GM19372 (cell line): ENCODE results near the gene RBBP7.

Source experiments
- ATAC-seq: cut with Tn5 transposase; IDR thresholded peaks from one replicate; pipeline ENCODE4 v1.9.1; 2021; ENCODE audit warnings: mild to moderate bottlenecking, low read depth, moderate library complexity; ENCODE audit not compliant: unreplicated experiment

The RBBP7 gene

DNA sequence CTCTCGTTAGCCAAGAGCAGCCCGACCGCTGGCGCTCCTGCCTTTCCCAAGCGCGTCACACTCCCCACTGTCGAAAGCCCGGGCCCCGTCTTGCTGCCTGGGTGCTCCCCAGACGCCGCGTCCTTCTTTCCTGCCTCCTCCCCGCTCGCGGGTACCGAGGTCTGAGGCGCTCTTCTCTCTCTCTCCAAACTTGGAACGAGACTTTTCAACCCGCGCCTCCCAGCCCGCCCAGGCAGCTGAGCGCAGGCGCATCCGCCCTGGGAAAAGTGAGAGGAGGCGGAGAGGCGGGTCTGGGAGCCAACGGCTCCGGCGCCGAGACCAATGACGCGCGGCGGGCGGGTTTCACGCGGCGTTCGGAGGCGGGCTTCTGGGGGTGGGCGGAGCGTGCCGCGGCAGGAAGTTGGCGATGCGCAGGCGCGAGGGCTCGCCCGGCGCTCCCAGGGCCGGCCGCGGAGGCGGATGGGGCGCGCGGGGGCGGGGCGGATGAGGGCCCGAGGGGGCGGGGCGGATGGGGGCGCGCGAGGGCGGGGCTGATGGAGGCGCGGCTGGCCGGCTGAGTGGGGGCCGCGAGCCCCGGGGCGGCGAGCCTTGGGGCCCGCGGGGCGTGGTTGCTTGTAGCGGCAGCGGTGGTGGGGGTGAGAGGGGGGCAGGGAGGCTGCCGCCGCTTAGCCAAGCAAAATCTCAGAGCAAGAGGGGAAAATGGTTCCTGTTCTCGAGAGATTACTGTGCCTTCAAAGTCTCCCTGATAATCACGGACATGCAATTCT is at the start of gene RBBP7:
TSS of gene RBBP7 (minus strand) at position 268 of the 767 bp plus-strand sequence. CDS start 309 bp downstream, outside the sequence.
- ATAC-seq: peak; percentile 72

DNA sequence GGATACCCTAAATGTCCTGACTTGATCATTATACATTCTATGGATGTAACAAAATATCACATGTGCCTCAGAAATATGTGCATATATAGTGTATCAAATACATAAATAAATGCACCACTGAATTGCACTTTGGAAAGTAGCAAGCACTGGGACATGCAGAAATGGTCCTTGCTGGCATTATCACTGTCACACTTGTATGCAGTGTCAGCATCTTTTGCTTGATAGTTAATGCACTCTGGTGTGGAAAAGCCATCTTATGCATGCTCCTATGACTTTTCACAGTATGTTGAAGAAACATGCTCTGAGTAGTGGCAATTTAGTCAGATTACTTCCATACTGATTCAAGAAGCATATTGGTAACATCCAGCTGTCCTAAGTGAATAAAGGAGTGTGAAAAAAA is 48.8 kb upstream of the RBBP7 start:
- no peak for ATAC-seq

DNA sequence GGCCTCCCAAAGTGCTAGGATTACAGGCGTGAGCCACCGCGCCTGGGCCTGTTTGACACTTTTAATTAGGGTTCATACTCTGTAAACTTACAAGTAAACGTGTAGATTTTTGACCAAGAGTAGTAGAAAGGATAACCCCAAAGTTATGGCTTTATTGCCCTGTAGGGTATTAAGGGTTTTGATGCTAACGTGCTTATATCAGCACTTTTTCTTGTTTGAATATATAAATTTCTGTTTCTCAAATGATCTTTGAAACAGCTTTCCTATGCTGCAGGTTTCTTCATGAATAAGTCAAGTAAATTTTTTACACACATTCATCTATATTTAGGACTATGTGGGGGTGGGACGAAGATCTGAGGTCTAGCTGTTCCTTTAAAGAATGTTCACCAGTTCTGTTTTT is 47.0 kb upstream of the RBBP7 start:
- no peak for ATAC-seq

DNA sequence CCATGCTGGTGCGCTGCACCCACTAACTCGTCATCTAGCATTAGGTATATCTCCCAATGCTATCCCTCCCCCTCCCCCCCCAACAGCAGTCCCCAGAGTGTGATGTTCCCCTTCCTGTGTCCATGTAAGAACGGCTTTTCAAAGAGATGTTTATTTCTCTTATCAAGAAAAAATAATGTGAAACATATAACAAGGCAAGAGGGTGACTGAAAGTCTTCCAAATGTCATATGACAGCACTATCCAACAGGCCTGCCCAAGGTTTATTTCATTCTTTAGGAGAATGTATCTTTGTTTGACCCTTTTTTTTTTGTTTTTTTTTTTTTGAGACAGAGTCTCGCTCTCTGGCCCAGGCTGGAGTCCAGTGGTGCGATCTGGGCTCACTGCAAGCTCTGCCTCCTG is 46.4 kb upstream of the RBBP7 start:
- ATAC-seq: no peak

DNA sequence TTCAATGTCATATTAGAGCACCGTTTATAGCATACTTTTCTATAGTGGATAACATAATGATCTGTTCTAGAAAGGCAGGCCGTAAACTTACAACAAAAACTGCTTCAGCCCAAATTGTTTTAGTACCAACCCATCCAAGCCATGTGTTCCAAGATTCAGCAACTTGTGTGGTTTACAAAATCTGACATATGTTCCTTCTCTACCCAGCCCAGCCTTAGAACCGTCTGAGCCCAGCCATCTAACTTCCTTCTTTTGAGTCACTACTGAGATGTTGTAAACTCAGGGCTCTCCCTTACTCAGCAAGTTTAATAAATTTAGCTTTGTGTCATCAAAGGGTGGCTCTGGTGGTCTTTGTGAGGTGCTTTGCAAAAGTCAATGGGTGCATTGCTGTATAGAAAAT is 43.9 kb upstream of the RBBP7 start:
- no peak for ATAC-seq

DNA sequence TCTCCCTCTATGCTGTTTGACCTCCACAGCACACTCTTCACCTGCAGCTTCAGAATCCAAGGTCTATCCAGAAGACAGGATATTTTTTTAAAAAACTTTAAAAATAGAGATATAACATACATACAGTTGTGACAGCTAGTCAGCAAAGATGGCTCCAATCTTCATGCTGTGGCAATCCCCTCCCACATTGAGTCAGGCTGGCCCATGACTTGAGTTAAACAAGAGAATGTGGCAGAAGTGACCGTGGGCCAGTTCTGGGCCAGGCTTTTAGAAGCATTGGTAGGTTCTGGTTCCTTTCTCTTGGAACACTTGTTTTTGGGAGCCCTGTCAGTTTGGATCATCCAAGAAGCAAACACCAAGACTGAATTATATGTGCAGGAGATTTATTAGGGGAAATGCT is 40.2 kb upstream of the RBBP7 start:
- no peak for ATAC-seq

DNA sequence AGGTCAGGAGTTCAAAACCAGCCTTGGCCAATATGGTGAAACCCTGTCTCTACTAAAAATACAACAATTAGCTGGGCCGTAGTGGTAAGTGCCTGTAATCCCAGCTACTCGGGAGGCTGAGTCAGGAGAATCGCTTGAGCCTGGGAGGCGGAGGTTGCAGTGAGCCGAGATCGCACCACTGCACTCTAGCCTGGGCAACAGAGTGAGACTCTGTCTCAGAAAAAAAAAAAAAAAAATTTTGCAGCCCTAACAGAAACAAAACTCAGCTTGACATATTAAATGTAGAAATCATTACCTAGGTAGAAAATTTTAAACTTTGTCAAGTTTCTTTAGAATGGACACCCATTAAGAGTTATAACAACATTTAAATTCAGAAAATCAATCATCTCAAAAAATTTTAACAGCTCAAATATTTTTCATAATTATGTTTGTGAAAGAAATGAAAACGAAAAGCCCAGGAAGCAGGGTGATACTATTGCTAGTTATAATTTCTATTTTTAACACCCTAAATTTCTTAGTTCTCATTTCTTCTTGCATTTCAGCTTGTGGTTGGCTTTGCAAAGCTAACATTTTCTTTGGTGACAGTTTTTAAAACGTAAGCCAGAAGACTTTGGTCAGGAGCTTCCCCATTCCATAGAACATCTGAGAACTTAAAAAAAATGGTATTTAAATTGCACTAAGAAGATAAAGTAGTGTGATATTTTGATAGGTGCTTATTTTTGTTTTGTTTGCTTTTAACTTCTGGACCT is 33.3 kb upstream of the RBBP7 start:
- no peak for ATAC-seq

DNA sequence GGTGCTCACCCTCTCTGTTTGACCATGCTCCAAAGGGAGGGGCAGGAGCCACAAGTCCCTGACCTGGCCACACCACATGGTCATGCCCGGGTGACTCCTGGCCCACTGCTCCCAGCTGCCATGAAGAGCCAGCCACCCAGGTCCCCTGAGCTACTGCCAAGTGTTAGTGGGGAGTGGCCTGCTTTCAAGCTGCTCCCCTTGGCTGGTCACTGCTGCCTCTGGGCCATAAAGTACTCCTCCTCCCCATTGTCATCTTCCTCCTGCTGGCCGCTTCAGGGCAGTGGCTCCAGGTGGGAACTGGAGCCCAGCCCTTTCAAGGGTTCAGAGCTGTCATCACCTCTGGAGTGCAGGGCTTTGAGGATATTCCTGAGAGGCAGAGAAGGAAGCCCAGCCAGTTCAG is 27.3 kb upstream of the RBBP7 start:
- no peak for ATAC-seq

DNA sequence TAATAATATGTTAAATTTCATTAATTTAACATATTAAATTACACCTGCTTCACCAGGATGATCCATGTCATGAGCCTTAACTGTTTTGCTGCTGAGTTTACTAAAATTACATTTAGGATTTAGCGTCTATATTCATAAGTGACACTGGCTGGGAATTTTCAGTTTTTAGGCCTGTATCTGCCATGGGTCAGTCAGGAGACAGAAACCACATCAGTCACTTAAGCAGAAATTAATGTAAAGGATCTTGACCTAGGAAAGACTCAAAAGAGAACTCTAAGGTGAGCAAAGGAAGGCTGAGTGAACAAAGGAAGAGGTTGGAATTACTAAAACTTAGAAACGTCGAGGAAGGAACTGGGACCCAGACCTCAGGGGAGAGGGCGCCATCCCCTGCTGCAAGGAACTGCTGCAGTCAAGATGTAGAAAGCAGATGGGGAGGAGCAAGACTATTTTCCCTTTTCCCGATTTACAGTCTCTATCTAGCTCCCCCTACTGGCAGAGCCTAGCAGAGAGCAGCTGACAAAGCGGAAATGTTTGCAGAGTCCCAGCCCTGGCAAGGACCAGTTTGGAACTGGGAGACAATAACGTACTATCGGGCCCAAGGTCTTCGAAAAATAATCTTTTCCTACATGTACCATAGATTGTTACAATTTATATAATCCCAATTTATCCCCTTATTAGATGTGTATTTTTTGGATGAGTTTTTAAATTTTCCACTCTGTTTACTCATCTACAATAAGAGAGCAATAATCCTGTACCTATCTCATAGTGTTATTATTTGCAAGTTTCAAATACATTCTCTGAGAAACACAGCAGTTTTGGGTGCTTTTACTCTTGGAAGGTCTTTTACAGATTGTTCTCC is 22.6 kb upstream of the RBBP7 start:
- ATAC-seq: peak; percentile 84

DNA sequence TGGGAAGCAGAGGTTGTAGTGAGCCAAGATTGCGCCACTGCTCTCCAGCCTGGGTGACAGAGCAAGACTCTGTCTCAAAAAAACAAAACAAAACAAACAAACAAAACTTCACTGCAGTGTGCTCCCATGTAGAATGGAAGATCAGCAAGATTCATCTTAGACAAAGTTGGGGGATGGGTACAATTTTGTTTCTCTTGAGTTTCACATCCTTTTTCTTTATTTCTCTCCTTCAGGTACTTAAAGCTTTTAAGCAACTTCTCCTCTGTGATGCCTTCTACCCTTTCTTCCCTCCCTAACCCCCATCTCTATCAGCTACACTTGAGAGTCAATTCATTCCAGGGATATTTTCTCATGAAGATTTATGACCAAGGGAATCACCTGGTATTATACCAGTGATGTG is 15.5 kb upstream of the RBBP7 start:
- no peak for ATAC-seq

DNA sequence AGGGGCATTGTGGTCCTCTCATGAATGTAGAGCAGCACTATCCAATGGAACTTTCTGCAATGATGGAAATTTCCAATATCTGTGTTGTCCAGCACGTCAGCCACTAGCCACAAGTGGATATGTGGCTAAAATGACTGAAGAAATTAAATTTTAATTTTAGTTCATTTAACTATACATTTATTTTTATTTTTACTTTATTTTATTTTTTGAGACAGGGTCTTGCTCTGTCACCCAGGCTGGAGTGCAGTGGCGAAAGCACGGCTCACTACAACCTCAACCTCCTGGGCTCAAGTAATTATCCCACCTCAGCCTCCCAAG is 13.3 kb upstream of the RBBP7 start:
- no peak for ATAC-seq

DNA sequence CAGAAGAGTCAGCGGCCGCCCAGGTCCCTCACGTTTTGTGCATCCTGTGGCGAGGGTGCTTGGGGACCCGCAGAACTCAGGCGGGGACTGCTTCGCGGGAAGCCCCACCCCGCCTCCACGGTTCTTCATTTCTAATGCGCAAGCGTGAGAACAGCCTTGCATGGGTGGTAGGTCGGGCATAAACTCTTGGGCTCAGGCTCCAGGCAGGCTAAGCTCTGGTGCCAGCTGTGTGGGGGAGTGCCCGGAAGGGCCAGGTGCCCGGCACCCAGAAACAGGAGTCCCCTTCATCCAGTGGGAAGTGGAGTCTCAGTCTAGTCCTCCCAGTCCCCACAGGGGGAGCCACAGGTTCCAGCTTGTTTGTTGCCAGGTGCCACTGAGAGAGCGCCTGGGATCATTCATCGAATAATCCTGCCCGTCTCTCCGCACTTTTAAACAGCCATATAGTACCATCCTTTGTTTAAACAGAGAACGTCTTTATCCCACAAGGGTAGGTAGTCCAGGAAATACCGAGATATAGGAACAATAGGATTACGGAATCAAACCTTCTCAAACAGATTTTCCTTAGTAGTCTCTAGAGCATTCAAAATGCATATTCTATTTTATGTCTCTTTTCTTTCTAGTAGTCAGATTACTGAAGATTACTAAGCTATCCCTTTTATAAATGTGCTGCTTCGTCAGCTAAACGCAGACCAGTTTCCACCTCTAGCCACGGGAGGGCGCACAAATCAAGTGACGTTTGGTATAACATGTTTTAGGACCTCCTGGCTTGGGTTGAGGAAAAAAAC is 12.7 kb upstream of the RBBP7 start:
- ATAC-seq: peak; percentile 53

DNA sequence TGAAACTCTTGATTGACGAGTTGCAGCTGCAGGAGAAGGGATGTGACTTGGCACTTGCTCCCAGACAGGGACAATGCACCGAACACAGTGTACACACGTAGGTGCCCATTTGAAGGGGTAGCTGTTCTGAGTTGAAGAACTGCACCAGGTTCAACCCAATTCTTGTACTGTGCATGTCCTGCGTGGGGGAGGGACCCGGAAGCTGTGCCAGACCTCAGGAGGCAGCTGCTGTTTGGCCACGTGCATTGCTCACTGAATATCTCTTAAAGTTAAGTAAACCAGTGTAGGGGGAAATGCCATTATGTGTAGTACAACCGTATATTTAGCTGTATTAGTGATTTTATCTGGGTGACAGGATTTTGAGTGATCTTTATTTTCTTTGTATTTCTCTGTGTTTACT is 12.0 kb upstream of the RBBP7 start:
- no peak for ATAC-seq

DNA sequence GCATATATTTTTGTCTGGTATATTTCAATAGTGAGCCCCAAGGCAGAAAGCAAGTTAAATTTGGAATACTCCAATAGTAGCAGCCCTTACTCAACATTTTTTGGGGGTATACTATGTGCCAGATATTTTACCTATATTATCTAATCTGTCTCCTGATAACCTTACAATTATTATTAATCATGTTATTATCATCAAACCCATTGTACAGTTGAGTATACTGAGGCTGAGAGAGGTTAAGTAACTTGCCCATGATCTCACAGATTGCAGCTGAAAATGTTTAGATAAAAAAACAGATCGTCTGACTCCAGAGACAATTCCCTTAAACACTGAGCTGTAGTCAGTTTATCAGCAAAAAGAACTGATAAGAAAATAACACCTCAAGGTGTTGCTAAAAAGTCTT is 6.5 kb upstream of the RBBP7 start:
- ATAC-seq: no peak

DNA sequence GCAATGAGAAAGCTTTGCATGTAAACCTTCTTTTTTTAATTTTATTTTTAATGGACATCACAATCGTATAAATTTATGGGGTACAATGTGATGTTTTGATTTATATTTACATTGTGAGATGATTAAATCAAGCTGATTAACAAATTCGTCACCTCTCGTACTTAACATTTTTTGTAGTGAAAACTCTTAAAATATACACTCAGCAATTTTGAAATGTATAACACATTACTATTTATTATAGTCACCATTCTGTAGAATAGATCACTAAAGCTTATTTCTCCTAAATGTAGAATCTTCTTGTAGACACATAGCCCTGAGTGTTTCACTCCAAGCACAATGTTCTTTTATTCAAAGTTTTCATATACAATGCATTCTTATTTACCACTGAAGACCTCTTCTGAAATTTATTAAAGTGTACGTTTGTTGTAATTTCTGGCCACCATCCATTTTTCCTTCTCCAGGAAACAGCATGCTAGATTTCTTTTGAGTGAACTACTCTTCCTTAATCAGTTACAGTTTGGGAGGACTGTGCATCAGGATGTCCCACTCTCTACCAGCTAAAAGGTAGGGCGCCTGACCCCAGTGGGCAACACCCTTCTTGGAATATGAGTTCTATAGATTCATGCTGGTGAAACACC is 4.4 kb upstream of the RBBP7 start:
- ATAC-seq: no peak

DNA sequence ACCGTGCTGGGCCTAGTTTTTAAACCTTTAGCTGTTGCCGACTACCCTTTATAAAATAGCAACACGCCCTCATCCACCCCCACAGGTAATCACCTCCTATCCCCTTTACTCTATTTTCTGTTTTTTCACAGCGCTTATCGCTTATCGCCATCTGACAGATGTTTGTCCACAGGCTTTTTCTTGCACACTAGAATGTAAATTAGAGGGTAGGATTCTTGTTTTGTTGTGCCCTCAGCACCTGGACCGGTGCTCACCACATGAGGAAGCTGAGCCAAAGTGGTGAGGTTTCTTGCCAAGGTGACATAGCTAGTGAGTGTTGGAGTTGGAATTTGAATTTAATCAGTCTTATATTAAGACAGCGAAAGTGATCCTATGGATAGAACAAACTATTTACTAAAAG is 2.9 kb upstream of the RBBP7 start:
- ATAC-seq: no peak

DNA sequence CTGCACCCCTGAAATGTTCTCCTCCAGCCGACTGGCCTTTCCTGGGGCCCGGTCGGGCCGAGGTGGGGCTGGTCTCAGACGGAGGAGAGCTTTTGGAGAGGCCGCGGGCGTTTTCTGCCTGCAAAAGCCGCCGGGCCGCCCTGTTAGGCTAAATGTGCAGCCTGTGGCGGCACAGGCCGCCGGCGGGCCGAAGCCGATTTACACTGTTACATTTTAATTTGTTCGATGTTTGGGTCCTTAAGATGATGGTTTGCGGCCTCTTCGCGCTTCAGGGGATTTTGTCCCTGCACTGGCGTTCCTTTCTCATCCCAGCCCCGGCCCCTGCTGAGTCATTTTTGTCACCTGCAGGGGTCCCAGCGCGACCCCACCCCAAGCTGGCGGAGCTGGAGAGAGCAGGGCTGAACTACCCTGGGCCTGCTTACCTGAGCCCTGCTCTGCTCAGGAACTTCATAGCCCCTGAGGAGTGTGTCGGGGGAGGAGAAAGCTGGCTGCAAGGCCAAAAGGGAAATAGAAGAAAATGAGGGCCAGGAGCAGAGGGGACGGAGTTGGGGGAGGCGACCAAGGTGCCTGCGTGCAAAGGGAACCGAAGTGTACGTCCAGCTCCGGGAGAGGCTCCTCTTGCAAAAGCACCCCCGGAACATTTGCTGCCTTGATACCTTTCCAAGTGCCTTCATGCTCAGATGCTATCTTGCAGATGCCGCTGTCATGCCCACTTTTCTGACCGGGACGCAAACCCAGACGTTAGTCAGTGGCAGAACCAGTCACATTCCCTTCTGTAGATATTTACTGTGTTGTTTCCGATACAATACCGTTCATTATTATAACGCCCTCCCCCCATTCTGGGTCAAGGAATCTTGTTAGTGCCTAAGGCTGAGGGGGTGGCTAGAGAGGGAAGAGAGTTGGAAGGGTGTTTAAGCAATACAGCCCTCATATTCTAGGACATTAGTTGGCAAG is 977 bp upstream of the RBBP7 start:
- ATAC-seq: no peak

DNA sequence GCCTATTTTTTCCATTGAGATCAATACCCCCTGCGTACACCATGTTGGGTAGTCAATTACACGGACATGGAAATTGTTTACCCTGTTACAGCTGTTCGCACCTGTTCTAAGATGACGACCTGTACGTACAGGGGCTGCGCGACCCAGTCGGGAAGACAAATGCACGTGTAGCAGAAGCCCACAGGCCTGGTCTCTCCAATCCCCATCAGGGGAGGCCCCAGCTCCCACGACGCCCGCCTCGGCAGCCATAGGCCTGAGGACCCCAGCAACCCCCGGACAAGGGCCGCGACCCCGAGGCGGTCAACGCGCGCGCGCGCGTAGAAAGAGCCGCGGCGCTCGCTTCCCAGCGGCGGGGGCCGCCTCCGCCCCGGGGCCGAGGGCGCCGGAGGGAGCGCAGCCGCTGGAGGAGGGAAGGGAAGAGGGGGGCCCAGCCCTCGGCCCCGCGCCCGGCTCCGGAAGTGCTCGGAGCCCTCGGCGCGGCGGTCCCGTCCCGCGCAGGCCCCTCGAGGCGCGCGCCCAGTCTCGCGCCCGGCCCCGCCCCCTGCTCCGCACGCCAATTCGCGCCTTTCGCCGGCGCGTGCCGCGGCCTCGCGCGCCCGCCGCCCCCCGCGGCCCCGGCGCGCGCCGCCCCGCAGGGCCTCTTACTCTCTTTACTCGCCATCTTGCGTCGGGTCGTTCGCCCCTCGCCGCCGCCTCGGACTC is 618 bp downstream of the RBBP7 start:
- ATAC-seq: peak; percentile 43
